KMS-11 (cell line): ENCODE measurements around the gene SPTB.

Source experiments
- H2AFZ ChIP-seq: fragments of 200-600 bp; sonication (generic); 2 replicates; pipeline ENCODE4 v1.6.1; 2016; ENCODE audit warnings: antibody characterized with exemption, mixed run types, low read depth
- H3K27ac ChIP-seq: fragments of 200-600 bp; sonication (generic); 2 replicates; pipeline ENCODE4 v1.6.1; 2016; ENCODE audit warnings: mild to moderate bottlenecking, mixed run types
- H3K27me3 ChIP-seq: fragments of 200-600 bp; sonication (generic); 2 replicates; pipeline ENCODE4 v1.6.1; 2017; ENCODE audit warnings: mild to moderate bottlenecking, low read depth, mixed run types, moderate library complexity; ENCODE audit not compliant: insufficient read depth
- H3K36me3 ChIP-seq: fragments of 200-600 bp; sonication (generic); 2 replicates; pipeline ENCODE4 v1.6.1; 2017; ENCODE audit warnings: mild to moderate bottlenecking, mixed run types; ENCODE audit not compliant: insufficient read depth
- H3K4me1 ChIP-seq: fragments of 200-600 bp; sonication (generic); 2 replicates; pipeline ENCODE4 v1.6.1; 2016; ENCODE audit warnings: mild to moderate bottlenecking, low read depth, mixed run types; ENCODE audit not compliant: poor library complexity, severe bottlenecking
- H3K4me2 ChIP-seq: fragments of 200-600 bp; sonication (generic); 2 replicates; pipeline ENCODE4 v1.7.0; 2016; ENCODE audit warnings: mild to moderate bottlenecking, mixed run types
- H3K4me3 ChIP-seq: fragments of 200-600 bp; sonication (generic); IDR thresholded peaks from 2 replicates; pipeline ENCODE4 v1.6.1; 2017; ENCODE audit warnings: low read depth, low read length, mixed read lengths; ENCODE audit not compliant: insufficient read depth
- H3K79me2 ChIP-seq: fragments of 200-600 bp; sonication (generic); 2 replicates; pipeline ENCODE4 v1.6.1; 2016; ENCODE audit warnings: low read depth, mixed run types; ENCODE audit not compliant: insufficient read depth
- H3K9ac ChIP-seq: fragments of 200-600 bp; sonication (generic); 2 replicates; pipeline ENCODE4 v1.6.1; 2016; ENCODE audit warnings: mild to moderate bottlenecking, mixed run types
- H4K20me1 ChIP-seq: fragments of 200-600 bp; sonication (generic); 2 replicates; pipeline ENCODE4 v1.6.1; 2016; ENCODE audit warnings: mild to moderate bottlenecking, mixed run types; ENCODE audit not compliant: insufficient read depth
- TF ChIP-seq, protein P1 (sequence below): fragments of 200-600 bp; sonication (generic); conservative IDR thresholded peaks from 2 replicates; pipeline ENCODE4 v1.6.1; 2017; ENCODE audit warnings: low read depth, mild to moderate bottlenecking, antibody characterized with exemption, low read length, moderate library complexity, mixed read lengths

Gene SPTB

DNA sequence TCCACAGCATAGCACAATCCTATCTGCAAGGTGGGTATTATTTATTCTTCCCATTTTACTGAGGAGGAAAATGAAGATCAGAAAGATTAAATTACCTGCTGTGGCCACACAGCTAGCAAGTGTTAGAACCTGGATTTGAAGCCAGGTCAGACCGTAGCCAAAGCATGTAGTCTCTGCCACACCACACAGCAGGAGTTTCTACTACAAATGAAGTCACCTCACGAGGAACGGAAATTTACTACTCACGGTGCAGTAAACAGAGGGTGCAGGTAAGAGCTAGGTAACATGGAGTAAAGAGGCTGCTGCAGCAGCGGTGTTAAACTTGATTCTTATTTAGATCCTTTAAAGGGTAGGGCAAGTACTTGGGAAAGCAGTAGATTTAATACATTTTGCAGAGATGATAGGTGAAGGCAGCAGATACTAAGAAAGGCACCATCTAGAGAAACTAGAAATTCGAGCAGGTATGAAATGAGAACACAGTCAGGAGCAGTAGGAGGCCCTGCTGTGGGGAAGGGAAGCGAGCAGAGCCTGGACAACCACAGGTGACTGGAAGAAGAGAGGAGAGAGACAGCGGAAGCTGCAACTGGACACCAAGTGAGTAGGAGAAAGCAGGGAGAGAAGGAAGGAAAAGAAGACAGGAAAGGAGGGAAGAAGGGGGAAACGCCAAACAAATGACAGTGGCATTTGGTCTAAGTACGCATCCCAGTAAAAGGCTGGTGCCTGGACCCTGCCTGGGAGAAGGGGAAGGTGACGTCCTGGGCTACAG lies 21.5 kb downstream of the SPTB start:
- no peak overlapping the region for H3K27ac ChIP-seq
- H4K20me1 ChIP-seq: no peaks in the 10 kb centered on the region
- no peak overlapping the region for H3K9ac ChIP-seq
- H3K36me3 ChIP-seq: no peaks in the 10 kb centered on the region
- H3K27me3 ChIP-seq: no peaks in the 10 kb centered on the region
- H3K4me1 ChIP-seq: peaks cover 9% of the 10 kb centered on the region
- no peak overlapping the region for H2AFZ ChIP-seq
- no peak overlapping the region for H3K4me3 ChIP-seq
- TF ChIP-seq, protein P1, sequence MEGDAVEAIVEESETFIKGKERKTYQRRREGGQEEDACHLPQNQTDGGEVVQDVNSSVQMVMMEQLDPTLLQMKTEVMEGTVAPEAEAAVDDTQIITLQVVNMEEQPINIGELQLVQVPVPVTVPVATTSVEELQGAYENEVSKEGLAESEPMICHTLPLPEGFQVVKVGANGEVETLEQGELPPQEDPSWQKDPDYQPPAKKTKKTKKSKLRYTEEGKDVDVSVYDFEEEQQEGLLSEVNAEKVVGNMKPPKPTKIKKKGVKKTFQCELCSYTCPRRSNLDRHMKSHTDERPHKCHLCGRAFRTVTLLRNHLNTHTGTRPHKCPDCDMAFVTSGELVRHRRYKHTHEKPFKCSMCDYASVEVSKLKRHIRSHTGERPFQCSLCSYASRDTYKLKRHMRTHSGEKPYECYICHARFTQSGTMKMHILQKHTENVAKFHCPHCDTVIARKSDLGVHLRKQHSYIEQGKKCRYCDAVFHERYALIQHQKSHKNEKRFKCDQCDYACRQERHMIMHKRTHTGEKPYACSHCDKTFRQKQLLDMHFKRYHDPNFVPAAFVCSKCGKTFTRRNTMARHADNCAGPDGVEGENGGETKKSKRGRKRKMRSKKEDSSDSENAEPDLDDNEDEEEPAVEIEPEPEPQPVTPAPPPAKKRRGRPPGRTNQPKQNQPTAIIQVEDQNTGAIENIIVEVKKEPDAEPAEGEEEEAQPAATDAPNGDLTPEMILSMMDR: no peak
- H3K79me2 ChIP-seq: no peaks in the 10 kb centered on the region
- no peak overlapping the region for H3K4me2 ChIP-seq

DNA sequence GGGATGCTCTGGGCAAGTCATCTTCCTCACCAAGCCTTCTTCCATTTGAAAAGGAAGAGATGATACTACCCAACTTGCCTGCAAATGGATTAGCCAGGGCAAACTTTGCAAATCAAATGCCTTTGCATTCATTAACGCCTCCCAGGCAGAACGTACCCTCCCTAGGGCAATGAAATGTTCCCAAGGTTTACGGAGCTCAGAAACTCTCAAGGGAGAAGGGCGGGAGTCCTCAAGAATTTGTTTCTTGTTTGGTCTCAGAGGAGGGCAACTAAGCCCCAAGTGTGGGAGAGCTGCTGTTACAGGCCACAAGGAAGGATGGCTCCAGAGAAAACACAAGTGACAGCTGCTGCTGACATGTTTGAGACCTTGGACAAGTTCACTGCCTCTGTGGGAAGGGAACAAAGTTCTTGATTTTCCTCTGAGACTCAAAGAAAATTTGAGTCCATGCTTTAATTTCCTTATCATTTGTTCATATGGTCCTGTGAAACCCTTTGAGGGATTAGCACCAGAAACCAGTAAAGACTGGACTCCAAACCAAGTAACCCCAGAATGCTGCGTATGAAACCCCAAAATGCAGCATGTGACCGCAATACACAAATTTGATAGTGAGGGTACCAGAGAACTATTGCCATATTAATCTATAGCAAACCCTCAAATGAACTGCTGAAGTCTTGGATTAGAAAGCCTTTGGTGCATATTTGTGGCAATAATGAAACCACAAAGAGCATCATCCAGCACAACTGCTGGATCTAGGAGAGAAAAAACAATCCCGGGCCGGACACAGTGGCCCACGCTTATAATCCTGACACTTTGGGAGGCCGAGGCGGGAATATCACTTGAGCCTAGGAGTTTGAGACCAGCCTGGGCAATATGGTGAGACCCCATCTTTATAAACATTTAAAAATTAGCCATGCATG lies 22.9 kb downstream of the SPTB start:
- no peak overlapping the region for H2AFZ ChIP-seq
- no peak overlapping the region for H3K27ac ChIP-seq
- TF ChIP-seq, protein P1: no peak

DNA sequence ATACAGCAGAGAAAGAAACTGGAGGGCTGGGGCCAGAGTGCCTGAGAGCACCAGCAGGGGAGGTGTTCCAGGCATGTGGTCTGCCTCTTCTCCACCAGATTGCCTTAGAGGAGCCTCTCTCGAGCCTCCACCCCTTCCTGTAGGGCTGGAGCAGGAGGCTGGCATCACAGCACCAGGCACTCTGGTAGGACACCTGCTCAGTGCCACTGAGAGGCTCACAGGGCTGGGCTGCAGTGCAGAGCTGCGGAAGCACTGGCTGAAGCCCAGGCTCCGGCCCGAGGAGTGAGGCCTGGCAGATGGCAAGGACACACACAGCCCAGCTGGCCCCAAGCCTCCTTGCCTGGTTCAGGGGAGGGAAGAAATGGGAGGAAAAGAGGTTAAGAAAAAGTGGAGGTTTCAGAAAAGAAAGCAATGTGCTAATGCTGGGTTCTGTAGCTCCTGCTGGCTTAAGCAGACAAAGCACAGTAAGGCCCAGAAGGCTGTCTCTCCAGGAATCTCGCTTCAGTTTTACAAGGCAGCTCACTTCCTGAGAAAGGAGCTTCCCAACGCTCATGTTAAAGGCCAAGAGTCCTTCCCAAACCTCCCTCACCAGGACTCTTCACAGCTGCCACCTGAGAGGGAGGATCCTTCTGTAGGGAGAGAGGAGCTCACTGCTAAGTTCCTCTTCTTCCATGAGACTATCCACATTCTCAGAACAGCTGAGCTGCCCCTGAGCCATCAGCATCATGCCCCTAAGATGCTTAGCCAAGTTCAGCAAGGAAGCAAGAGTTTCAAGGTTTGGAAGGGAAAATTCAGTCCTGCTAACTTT lies 23.8 kb downstream of the SPTB start:
- Histone ChIP-seq H3K36me3 (no peaks in the 10 kb centered on the region), H3K4me1 (peaks cover 9% of the 10 kb centered on the region), H3K27me3 (no peaks in the 10 kb centered on the region), H3K27ac (no peak overlapping the region), H2AFZ (no peak overlapping the region), H3K9ac (no peak overlapping the region), H3K79me2 (no peaks in the 10 kb centered on the region), H3K4me3 (no peak overlapping the region), H4K20me1 (no peaks in the 10 kb centered on the region), H3K4me2 (no peak overlapping the region)
- TF ChIP-seq, protein P1: no peak

More for the DNA sequence above, 22.9 kb downstream of the SPTB start:
- H3K9ac ChIP-seq: no peak overlapping the region
- no peaks in the 10 kb centered on the region for H3K36me3 ChIP-seq
- H3K4me3 ChIP-seq: no peak overlapping the region
- H3K4me2 ChIP-seq: no peak overlapping the region
- H4K20me1 ChIP-seq: no peaks in the 10 kb centered on the region
- H3K79me2 ChIP-seq: no peaks in the 10 kb centered on the region
- H3K27me3 ChIP-seq: no peaks in the 10 kb centered on the region
- H3K4me1 ChIP-seq: peaks cover 9% of the 10 kb centered on the region

DNA sequence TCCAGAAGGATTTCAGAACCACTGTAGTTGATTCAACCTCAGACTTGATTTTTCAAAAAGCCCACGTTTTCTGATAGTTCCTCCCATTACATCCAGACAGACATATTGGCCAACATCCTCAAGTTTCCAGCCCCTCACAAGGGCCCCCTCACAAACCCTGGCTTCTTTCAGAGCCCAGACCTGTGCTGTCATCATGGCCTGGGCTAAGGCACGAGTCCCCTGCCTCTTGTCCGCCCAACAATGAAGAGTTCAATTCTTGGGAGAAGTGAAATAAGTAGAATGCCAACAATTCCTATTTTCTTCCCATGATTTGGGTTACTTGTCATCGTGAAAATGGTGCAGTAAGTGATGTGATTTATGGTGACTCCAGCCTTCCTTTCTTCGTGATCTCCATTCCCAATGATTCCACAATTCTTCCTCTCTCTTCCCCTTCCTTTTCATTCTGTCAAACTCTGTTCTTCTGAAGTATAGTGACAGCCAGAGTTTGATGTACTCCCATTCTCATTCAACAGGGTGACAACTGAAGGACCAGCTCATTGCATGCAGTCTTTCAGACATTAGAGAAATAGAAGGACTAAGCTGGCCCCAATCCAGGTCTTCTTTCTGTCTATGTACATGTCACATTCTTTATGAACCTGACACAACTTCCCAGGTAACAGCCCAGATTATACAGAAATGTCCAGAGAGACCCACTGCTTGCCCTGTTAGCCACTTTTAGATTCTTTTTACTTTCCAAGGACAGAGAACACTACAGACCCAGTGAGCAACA lies 29.2 kb downstream of the SPTB start:
- TF ChIP-seq, protein P1: no peak

More for the DNA sequence above, 29.2 kb downstream of the SPTB start:
- Histone ChIP-seq H3K4me3 (no peak overlapping the region), H3K4me2 (no peak overlapping the region), H3K27me3 (no peaks in the 10 kb centered on the region), H4K20me1 (no peaks in the 10 kb centered on the region), H3K4me1 (peaks cover 33% of the 10 kb centered on the region), H3K36me3 (no peaks in the 10 kb centered on the region), H2AFZ (no peak overlapping the region), H3K79me2 (no peaks in the 10 kb centered on the region), H3K9ac (no peak overlapping the region), H3K27ac (no peak overlapping the region)
